WTC11 (cell line): ENCODE data around the gene DCT. TPM values are rescaled to one million over a fixed set of nuclear protein-coding genes. Genes with fewer than 3 reads are reported as not detected.

Source experiments
- ATAC-seq: fragments of 200-7000 bp; cut with Tn5 transposase; 2 replicates; pipeline ENCODE4 v1.10.0; 2021; ENCODE audit warnings: mild to moderate bottlenecking, moderate library complexity
- CTCF ChIA-PET: fragments of 300-600 bp; sonication (Branson Sonifier 250); formaldehyde crosslinking; loops from one replicate; lab custom pipeline; 2021; ENCODE audit warnings: antibody characterized with exemption; lab: Charles Lee
- POLR2A ChIA-PET: fragments of 350-600 bp; sonication (Branson Sonifier 250); formaldehyde crosslinking; loops from one replicate; lab custom pipeline; 2021; ENCODE audit warnings: antibody characterized with exemption; lab: Charles Lee
- DNase-seq: peaks from one replicate; pipeline ENCODE4 v3.0.0; 2021; ENCODE audit warnings: low spot score
- H3K27ac Mint-ChIP-seq: 2 replicates; pipeline ENCODE4 v1.8.0; 2021; ENCODE audit warnings: mixed read lengths
- H3K27me3 Mint-ChIP-seq: 2 replicates; pipeline ENCODE4 v1.8.0; 2021; ENCODE audit warnings: low read depth, mild to moderate bottlenecking, moderate library complexity, mixed read lengths
- H3K36me3 Mint-ChIP-seq: 2 replicates; pipeline ENCODE4 v1.8.0; 2021; ENCODE audit warnings: mixed read lengths
- H3K4me1 Mint-ChIP-seq: 2 replicates; pipeline ENCODE4 v1.8.0; 2022; ENCODE audit warnings: mixed read lengths
- H3K4me3 Mint-ChIP-seq: 2 replicates; pipeline ENCODE4 v1.8.0; 2021; ENCODE audit warnings: mild to moderate bottlenecking, moderate library complexity, mixed read lengths
- H3K9me3 Mint-ChIP-seq: 2 replicates; pipeline ENCODE4 v1.8.0; 2021; ENCODE audit warnings: mixed read lengths
- ATF6 ChIP-seq: sonication (generic); formaldehyde crosslinking; IDR thresholded peaks from 2 replicates; pipeline ENCODE4 v1.8.1; 2023; ENCODE audit warnings: mild to moderate bottlenecking, missing genetic modification reagents
- CTCF ChIP-seq: fragments of 200-600 bp; IDR thresholded peaks from 2 replicates; pipeline ENCODE4 v1.8.0; 2022; ENCODE audit warnings: antibody characterized with exemption
- ELF4 ChIP-seq: sonication (generic); formaldehyde crosslinking; IDR thresholded peaks from 2 replicates; pipeline ENCODE4 v1.8.1; 2022; ENCODE audit warnings: low read depth, mild to moderate bottlenecking, moderate library complexity, missing genetic modification reagents
- ESRRA ChIP-seq: sonication (generic); formaldehyde crosslinking; IDR thresholded peaks from 2 replicates; pipeline ENCODE4 v1.8.1; 2022; ENCODE audit warnings: mild to moderate bottlenecking, missing genetic modification reagents, borderline replicate concordance
- HMGA2 ChIP-seq: fragments of 250-450 bp; sonication (Bioruptor Pico); IDR thresholded peaks from 2 replicates; pipeline ENCODE4 v1.4.0; 2021; ENCODE audit warnings: mild to moderate bottlenecking, moderate library complexity
- IRF2 ChIP-seq: sonication (generic); formaldehyde crosslinking; IDR thresholded peaks from 2 replicates; pipeline ENCODE4 v1.8.0; 2022; ENCODE audit warnings: low read depth, missing genetic modification reagents, borderline replicate concordance
- JAZF1 ChIP-seq: fragments of 250-450 bp; sonication (Bioruptor Pico); IDR thresholded peaks from 2 replicates; pipeline ENCODE4 v1.9.0; 2021; ENCODE audit warnings: moderate library complexity, mild to moderate bottlenecking, inconsistent platforms
- MXD4 ChIP-seq: fragments of 250-450 bp; sonication (Bioruptor Pico); IDR thresholded peaks from 2 replicates; pipeline ENCODE4 v1.8.0; 2021; ENCODE audit warnings: mild to moderate bottlenecking, moderate library complexity, borderline replicate concordance
- NR1H2 ChIP-seq: sonication (generic); formaldehyde crosslinking; IDR thresholded peaks from 2 replicates; pipeline ENCODE4 v1.9.0; 2021; ENCODE audit warnings: mild to moderate bottlenecking, moderate library complexity, missing genetic modification reagents
- NR2C2 ChIP-seq: sonication (generic); formaldehyde crosslinking; IDR thresholded peaks from 2 replicates; pipeline ENCODE4 v1.8.0; 2022; ENCODE audit warnings: mild to moderate bottlenecking, missing genetic modification reagents
- NR3C1 ChIP-seq: sonication (generic); formaldehyde crosslinking; conservative IDR thresholded peaks from 2 replicates; pipeline ENCODE4 v1.8.1; 2023; ENCODE audit warnings: low read depth, mild to moderate bottlenecking, missing genetic modification reagents
- RORB ChIP-seq: fragments of 250-450 bp; sonication (Bioruptor Pico); IDR thresholded peaks from 2 replicates; pipeline ENCODE4 v1.9.0; 2021; ENCODE audit warnings: mild to moderate bottlenecking
- SOX15 ChIP-seq: fragments of 250-450 bp; sonication (Bioruptor Pico); IDR thresholded peaks from 2 replicates; pipeline ENCODE4 v1.9.0; 2021; ENCODE audit warnings: mild to moderate bottlenecking
- TEAD1 ChIP-seq: sonication (generic); formaldehyde crosslinking; IDR thresholded peaks from 2 replicates; pipeline ENCODE4 v1.8.0; 2022; ENCODE audit warnings: mild to moderate bottlenecking, missing genetic modification reagents
- TEAD4 ChIP-seq: sonication (generic); formaldehyde crosslinking; IDR thresholded peaks from 2 replicates; pipeline ENCODE4 v1.8.0; 2022; ENCODE audit warnings: mild to moderate bottlenecking, missing genetic modification reagents
- ZNF121 ChIP-seq: sonication (generic); formaldehyde crosslinking; IDR thresholded peaks from 2 replicates; pipeline ENCODE4 v1.8.0; 2023; ENCODE audit warnings: missing genetic modification reagents
- ZNF263 ChIP-seq: sonication (generic); formaldehyde crosslinking; IDR thresholded peaks from 2 replicates; pipeline ENCODE4 v1.8.1; 2022; ENCODE audit warnings: low read depth, mild to moderate bottlenecking, moderate library complexity, missing genetic modification reagents
- total RNA-seq: library from RNA; stranded (reverse); gene quantifications from 3 replicates; pipeline ENCODE4 v1.2.3, GENCODE V29; 2021
- TF ChIP-seq, protein P1 (sequence below): fragments of 250-450 bp; sonication (Bioruptor Pico); IDR thresholded peaks from 2 replicates; pipeline ENCODE4 v1.9.0; 2021; ENCODE audit warnings: moderate library complexity, mild to moderate bottlenecking, inconsistent platforms, borderline replicate concordance
- TF ChIP-seq, protein P2 (sequence below): fragments of 250-450 bp; sonication (Bioruptor Pico); IDR thresholded peaks from 2 replicates; pipeline ENCODE4 v2.1.2; 2022; ENCODE audit warnings: mild to moderate bottlenecking, moderate library complexity
- TF ChIP-seq, protein P3 (sequence below): fragments of 250-450 bp; sonication (Bioruptor Pico); conservative IDR thresholded peaks from 2 replicates; pipeline ENCODE4 v1.9.0; 2021; ENCODE audit warnings: mild to moderate bottlenecking
- TF ChIP-seq, protein P4 (sequence below): fragments of 250-450 bp; sonication (Bioruptor Pico); IDR thresholded peaks from 2 replicates; pipeline ENCODE4 v1.9.0; 2021; ENCODE audit warnings: mild to moderate bottlenecking
- TF ChIP-seq, protein P5 (sequence below): fragments of 250-450 bp; sonication (Bioruptor Pico); IDR thresholded peaks from 2 replicates; pipeline ENCODE4 v1.8.0; 2021; ENCODE audit warnings: mild to moderate bottlenecking

DCT gene
- total RNA-seq, 1 experiment from 2014 or later = not detected

- TF ChIP-seq ZNF263 (no peak), NR1H2 (CRISPR knock-in tag) (no peak), MXD4 (CRISPR knock-in tag) (no peak), JAZF1 (no peak), ELF4 (no peak), RORB (CRISPR knock-in tag) (no peak), CTCF (no peak), ZNF121 (CRISPR knock-in tag) (no peak), HMGA2 (no peak), NR2C2 (CRISPR knock-in tag) (no peak), ESRRA (no peak)
- TF ChIP-seq, protein P1, sequence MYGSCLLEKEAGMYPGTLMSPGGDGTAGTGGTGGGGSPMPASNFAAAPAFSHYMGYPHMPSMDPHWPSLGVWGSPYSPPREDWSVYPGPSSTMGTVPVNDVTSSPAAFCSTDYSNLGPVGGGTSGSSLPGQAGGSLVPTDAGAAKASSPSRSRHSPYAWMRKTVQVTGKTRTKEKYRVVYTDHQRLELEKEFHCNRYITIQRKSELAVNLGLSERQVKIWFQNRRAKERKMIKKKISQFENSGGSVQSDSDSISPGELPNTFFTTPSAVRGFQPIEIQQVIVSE (CRISPR knock-in tag) = no peak
- TF ChIP-seq, protein P2, sequence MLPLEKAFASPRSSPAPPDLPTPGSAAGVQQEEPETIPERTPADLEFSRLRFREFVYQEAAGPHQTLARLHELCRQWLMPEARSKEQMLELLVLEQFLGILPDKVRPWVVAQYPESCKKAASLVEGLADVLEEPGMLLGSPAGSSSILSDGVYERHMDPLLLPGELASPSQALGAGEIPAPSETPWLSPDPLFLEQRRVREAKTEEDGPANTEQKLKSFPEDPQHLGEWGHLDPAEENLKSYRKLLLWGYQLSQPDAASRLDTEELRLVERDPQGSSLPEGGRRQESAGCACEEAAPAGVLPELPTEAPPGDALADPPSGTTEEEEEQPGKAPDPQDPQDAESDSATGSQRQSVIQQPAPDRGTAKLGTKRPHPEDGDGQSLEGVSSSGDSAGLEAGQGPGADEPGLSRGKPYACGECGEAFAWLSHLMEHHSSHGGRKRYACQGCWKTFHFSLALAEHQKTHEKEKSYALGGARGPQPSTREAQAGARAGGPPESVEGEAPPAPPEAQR (CRISPR knock-in tag) = no peak
Measured at GRCh38 chr13:94399812-94400211, 79.7 kb downstream of the DCT start (continued).

DNA sequence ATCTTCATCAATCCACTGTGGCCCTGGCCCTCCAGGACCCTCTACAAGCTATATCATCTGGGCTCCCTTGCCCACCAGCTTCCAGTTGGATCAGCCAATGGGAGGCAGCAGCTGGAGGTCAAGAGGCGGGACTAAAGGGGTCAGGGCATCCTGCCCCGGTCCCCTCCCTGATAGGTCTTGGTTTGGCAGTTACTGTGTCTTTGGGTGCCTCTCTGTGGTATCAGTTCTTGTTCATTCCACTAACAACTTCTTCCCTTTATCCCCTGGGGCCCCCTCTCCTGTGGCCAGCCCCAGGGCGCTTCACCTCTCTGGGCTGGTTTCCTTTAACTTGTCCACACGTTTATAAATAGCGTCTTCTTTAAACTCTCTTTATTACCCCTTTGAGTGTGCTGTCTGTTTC is 83.6 kb downstream of the DCT start:
- peak; percentile 63; the same call in 1 of the 2 replicates for ATAC-seq
- no peaks in the 10 kb centered on the region for H3K9me3 Mint-ChIP-seq
- no peak for TF ChIP-seq TEAD4
- TF ChIP-seq, protein P3, sequence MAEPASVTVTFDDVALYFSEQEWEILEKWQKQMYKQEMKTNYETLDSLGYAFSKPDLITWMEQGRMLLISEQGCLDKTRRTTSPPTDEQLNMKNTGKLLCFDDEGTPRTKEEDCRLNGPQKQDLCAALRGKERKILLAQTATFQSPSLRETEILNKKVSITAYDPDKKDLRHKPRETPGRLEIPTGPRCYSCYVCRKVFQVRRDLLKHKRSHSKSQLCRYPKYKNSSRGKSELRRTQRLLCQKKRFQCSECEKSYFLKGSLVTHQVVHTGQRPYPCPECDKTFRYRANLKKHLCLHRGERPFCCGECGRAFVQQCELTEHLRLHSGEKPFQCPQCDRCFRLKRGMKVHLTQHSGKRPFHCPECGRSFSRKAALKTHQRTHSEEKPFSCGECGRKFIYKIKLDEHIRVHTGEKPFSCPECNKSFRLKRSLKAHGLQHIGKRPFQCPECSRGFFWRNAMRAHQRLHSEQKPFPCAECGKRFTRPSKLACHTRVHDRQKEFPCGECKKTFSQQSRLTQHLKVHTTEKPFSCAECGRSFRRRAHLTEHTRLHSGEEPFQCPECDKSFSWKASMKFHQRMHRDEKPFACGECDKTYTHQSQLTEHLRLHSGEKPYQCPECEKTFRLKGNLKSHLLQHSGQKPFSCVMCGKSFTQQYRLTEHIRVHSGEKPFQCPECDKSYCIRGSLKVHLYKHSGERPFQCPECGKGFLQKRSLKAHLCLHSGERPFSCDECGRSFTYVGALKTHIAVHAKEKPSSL = no peak
- no peak for TF ChIP-seq TEAD1 (CRISPR knock-in tag)
- TF ChIP-seq NR3C1 (CRISPR knock-in tag) = no peak
- TF ChIP-seq SOX15 (CRISPR knock-in tag) = no peak
- TF ChIP-seq, protein P2 (CRISPR knock-in tag) = no peak
- no peak for TF ChIP-seq IRF2 (CRISPR knock-in tag)
- TF ChIP-seq, protein P4, sequence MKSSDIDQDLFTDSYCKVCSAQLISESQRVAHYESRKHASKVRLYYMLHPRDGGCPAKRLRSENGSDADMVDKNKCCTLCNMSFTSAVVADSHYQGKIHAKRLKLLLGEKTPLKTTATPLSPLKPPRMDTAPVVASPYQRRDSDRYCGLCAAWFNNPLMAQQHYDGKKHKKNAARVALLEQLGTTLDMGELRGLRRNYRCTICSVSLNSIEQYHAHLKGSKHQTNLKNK (CRISPR knock-in tag) = no peak
- no peak for TF ChIP-seq NR1H2 (CRISPR knock-in tag)
- no peak for TF ChIP-seq ATF6
- TF ChIP-seq JAZF1 = no peak
- TF ChIP-seq ZNF121 (CRISPR knock-in tag) = no peak
- TF ChIP-seq, protein P5, sequence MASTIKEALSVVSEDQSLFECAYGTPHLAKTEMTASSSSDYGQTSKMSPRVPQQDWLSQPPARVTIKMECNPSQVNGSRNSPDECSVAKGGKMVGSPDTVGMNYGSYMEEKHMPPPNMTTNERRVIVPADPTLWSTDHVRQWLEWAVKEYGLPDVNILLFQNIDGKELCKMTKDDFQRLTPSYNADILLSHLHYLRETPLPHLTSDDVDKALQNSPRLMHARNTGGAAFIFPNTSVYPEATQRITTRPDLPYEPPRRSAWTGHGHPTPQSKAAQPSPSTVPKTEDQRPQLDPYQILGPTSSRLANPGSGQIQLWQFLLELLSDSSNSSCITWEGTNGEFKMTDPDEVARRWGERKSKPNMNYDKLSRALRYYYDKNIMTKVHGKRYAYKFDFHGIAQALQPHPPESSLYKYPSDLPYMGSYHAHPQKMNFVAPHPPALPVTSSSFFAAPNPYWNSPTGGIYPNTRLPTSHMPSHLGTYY = no peak

More for the DNA sequence above, 83.6 kb downstream of the DCT start:
- H3K27ac Mint-ChIP-seq = no peak overlapping the region
- no peak overlapping the region for H3K4me3 Mint-ChIP-seq
- no peak for DNase-seq
- H3K36me3 Mint-ChIP-seq = no peaks in the 10 kb centered on the region
- ChIA-PET POLR2A (interaction anchor here (0.6 kb wide), 1 partner anchor 1928 kb away, joined by 6 read pairs; no protein-coding TSS in a partner anchor), CTCF (interaction anchor here (0.8 to 1.4 kb wide), 2 partner anchors 19 to 21 kb away, joined by 4 to 8 read pairs; no protein-coding TSS in a partner anchor)
- peaks cover 10% of the 10 kb centered on the region for H3K4me1 Mint-ChIP-seq
- no peaks in the 10 kb centered on the region for H3K27me3 Mint-ChIP-seq
